Trophoblast cell (in vitro differentiated cells and primary cell): ENCODE results near the gene GIT1.

Source experiments
- DNase-seq, 2 donors: peaks; one replicate each; pipeline ENCODE4 v3.0.0-alpha.2; 2016
- H2AFZ ChIP-seq: 2 replicates; pipeline ENCODE4 v1.6.1; 2013; ENCODE audit warnings: low read length, moderate library complexity, mild to moderate bottlenecking; ENCODE audit not compliant: insufficient read depth, poor library complexity
- H2AK5ac ChIP-seq: 2 replicates; pipeline ENCODE4 v1.6.1; 2013; ENCODE audit warnings: mild to moderate bottlenecking, low read length
- H2BK120ac ChIP-seq: 2 replicates; pipeline ENCODE4 v1.6.1; 2013; ENCODE audit warnings: low read length, mild to moderate bottlenecking, moderate library complexity; ENCODE audit not compliant: insufficient read depth, poor library complexity
- H2BK12ac ChIP-seq: 2 replicates; pipeline ENCODE4 v1.6.1; 2013; ENCODE audit warnings: mild to moderate bottlenecking, low read length, moderate library complexity
- H2BK5ac ChIP-seq: 2 replicates; pipeline ENCODE4 v1.6.1; 2013; ENCODE audit warnings: low read length, low read depth, moderate library complexity, mild to moderate bottlenecking; ENCODE audit not compliant: poor library complexity
- H3K14ac ChIP-seq: 2 replicates; pipeline ENCODE4 v1.6.1; 2013; ENCODE audit warnings: mild to moderate bottlenecking, low read length
- H3K18ac ChIP-seq: 2 replicates; pipeline ENCODE4 v1.6.1; 2013; ENCODE audit warnings: mild to moderate bottlenecking, low read length
- H3K23ac ChIP-seq: 2 replicates; pipeline ENCODE4 v1.6.1; 2013; ENCODE audit warnings: low read length
- H3K27ac ChIP-seq: 2 replicates; pipeline ENCODE4 v1.5.1; 2013; ENCODE audit warnings: low read depth, mild to moderate bottlenecking, inconsistent platforms, low read length, moderate library complexity
- H3K27me3 ChIP-seq: 2 replicates; pipeline ENCODE4 v1.6.1; 2013; ENCODE audit warnings: inconsistent platforms, mild to moderate bottlenecking, low read length, moderate library complexity; ENCODE audit not compliant: insufficient read depth
- H3K36me3 ChIP-seq, 2 experiments: 1 replicate in 1 of 2; 2 replicates in 1 of 2; pipeline ENCODE4 v1.6.1; 2013; ENCODE audit warnings: low read length in 2 of 2, mild to moderate bottlenecking in 2 of 2, moderate library complexity in 1 of 2; ENCODE audit not compliant: insufficient read depth in 2 of 2, control insufficient read depth in 1 of 2
- H3K4ac ChIP-seq: 2 replicates; pipeline ENCODE4 v1.6.1; 2013; ENCODE audit warnings: low read depth, mild to moderate bottlenecking, low read length, moderate library complexity
- H3K4me1 ChIP-seq, 2 experiments: 1 replicate in 1 of 2; 2 replicates in 1 of 2; pipeline ENCODE4 v1.6.1; 2013; ENCODE audit warnings: low read length in 2 of 2, mild to moderate bottlenecking in 2 of 2, moderate library complexity in 1 of 2; ENCODE audit not compliant: insufficient read depth in 2 of 2, control insufficient read depth in 1 of 2
- H3K4me2 ChIP-seq: 2 replicates; pipeline ENCODE4 v1.6.1; 2013; ENCODE audit warnings: inconsistent platforms, mild to moderate bottlenecking, low read length, moderate library complexity
- H3K4me3 ChIP-seq: 2 replicates; pipeline ENCODE4 v1.5.1; 2013; ENCODE audit warnings: mild to moderate bottlenecking, low read depth, low read length, inconsistent platforms
- H3K79me1 ChIP-seq: one replicate; pipeline ENCODE4 v1.6.1; 2013; ENCODE audit warnings: low read length
- H3K79me2 ChIP-seq: 2 replicates; pipeline ENCODE4 v1.6.1; 2013; ENCODE audit warnings: low read length, mild to moderate bottlenecking; ENCODE audit not compliant: control insufficient read depth, insufficient read depth, poor library complexity
- H3K9ac ChIP-seq: 2 replicates; pipeline ENCODE4 v1.6.1; 2013; ENCODE audit warnings: mild to moderate bottlenecking, low read length
- H3K9me3 ChIP-seq: 2 replicates; pipeline ENCODE4 v1.6.1; 2013; ENCODE audit warnings: low read depth, mild to moderate bottlenecking, control low read depth, inconsistent platforms, low read length; ENCODE audit not compliant: insufficient read depth
- H4K12ac ChIP-seq: 2 replicates; pipeline ENCODE4 v1.6.1; 2013; ENCODE audit warnings: low read depth, mild to moderate bottlenecking, low read length, moderate library complexity
- H4K8ac ChIP-seq: 2 replicates; pipeline ENCODE4 v1.6.1; 2013; ENCODE audit warnings: low read depth, mild to moderate bottlenecking, low read length, moderate library complexity
- H4K91ac ChIP-seq: one replicate; pipeline ENCODE4 v1.6.1; 2013; ENCODE audit warnings: low read depth, mild to moderate bottlenecking, low read length, moderate library complexity
- WGBS: extraction: QIAGEN DNeasy Blood & Tissue Kit; methylation state at CpG from one replicate; pipeline ENCODE4 v1.1.7; 2013; ENCODE audit warnings: missing lambda C conversion rate; ENCODE audit not compliant: insufficient read length, insufficient coverage; ENCODE audit errors: extremely low coverage; 5-methylcytosine and 5-hydroxymethylcytosine counted together

Gene GIT1

GRCh38 chr17:29620271-29620670 lies 30.8 kb upstream of the GIT1 start:
- Histone ChIP-seq H3K4me3 (no peak overlapping the region), H3K18ac (no peak overlapping the region), H3K14ac (no peak overlapping the region), H3K9me3 (peaks cover 5% of the 10 kb centered on the region), H3K27ac (no peak overlapping the region), H2BK120ac (no peak overlapping the region), H3K4me1 (peaks cover 47 to 61% of the 10 kb centered on the region in 2 experiments), H2BK12ac (no peak overlapping the region), H3K4ac (no peak overlapping the region), H4K8ac (no peak overlapping the region), H3K9ac (no peak overlapping the region), H3K23ac (no peak overlapping the region), H3K4me2 (no peak overlapping the region), H2BK5ac (no peak overlapping the region), H3K79me1 (peaks cover 16% of the 10 kb centered on the region), H3K27me3 (peaks cover 16% of the 10 kb centered on the region), H3K36me3 (no peaks in the 10 kb centered on the region), H2AFZ (no peak overlapping the region), H2AK5ac (peak overlapping the region; percentile 3), H4K12ac (no peak overlapping the region), H4K91ac (peak overlapping the region; percentile 6), H3K79me2 (peaks cover 3% of the 10 kb centered on the region)
- no CpG with 5 or more reads among the region's 4 CpGs for WGBS
- peak; percentile 70 to 71 for DNase-seq

DNA sequence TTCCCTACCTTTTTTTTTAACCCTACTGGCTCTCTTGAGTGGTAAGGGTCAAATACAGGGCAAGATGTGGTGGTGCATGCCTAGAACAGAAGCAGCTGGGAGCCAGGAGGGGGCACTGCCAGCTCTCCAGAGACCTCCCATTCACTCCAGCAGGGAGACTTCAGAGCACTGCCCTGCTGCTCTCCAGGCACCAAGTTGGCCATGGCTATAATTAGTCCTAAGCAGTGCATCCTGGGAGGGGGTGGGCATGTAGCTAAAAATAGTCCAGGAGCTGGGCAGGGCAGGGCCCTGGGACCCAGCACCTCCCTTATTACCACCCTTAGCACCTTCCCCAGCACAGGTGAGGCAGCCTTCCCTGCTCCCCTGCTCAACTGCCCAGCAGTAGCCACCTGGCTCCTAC lies 29.8 kb upstream of the GIT1 start:
- peaks cover 5% of the 10 kb centered on the region for H3K9me3 ChIP-seq
- H4K12ac ChIP-seq = no peak overlapping the region
- H3K4me3 ChIP-seq = no peak overlapping the region
- no peak overlapping the region for H3K23ac ChIP-seq
- H2BK5ac ChIP-seq = no peak overlapping the region
- peak overlapping the region; percentile 19 for H2BK12ac ChIP-seq
- H2BK120ac ChIP-seq = no peak overlapping the region
- no peak overlapping the region for H3K4me2 ChIP-seq
- H3K9ac ChIP-seq = no peak overlapping the region
- peaks cover 3% of the 10 kb centered on the region for H3K79me2 ChIP-seq
- H4K91ac ChIP-seq = peak overlapping the region; percentile 1
- H3K36me3 ChIP-seq = no peaks in the 10 kb centered on the region
- no peak overlapping the region for H4K8ac ChIP-seq
- no peak overlapping the region for H3K4ac ChIP-seq
- H2AK5ac ChIP-seq = no peak overlapping the region
- H3K79me1 ChIP-seq = peaks cover 16% of the 10 kb centered on the region
- no peak overlapping the region for H3K27ac ChIP-seq
- H2AFZ ChIP-seq = no peak overlapping the region
- no peak overlapping the region for H3K14ac ChIP-seq
- H3K18ac ChIP-seq = no peak overlapping the region
- H3K27me3 ChIP-seq = peaks cover 16% of the 10 kb centered on the region
- DNase-seq = peak in 1 of 2 donors; percentile 51
- H3K4me1 ChIP-seq = peaks cover 47 to 62% of the 10 kb centered on the region in 2 experiments

DNA sequence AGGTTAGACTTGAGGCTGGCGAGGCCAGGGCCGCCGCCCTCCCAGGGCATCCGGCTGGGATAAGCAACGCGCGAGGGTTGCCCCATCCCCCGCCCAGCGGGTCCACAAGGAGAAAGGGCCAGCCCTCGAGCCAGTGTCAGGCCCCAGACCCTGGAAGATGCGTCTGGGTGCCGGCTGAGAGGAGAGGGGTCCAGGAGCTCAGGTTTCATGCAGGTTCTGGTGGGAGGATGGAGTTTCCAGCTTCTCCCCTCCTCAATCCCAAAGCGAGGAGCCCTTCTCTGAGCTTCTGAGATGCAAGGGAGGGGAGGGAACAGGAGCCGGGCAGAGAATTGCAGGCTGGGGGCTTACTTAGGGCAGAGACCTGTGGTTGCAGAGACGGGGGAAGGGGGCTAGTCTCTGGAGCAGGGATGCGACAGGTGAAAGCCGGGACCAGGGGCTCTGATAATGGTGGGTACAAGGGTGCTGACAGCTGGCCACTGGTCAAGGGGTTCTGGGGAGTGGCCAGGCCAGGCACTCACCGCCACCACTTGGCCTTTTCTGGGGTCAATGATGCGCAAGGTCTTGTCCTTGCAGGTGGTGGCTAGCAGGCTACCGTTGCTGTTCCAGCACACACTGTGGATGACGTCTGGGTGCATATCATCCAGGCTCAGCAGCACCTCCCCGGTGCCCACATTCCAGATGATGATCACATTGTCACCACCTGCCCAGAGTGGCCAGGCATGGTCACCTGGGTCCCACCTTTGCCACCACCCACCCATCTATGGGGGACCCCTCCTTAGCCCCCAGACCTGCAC lies 29.0 kb upstream of the GIT1 start:
- Histone ChIP-seq H3K4me2 (peak overlapping the region; percentile 63), H2BK12ac (peak overlapping the region; percentile 38), H2BK120ac (no peak overlapping the region), H4K8ac (no peak overlapping the region), H2BK5ac (no peak overlapping the region), H3K14ac (no peak overlapping the region), H4K12ac (no peak overlapping the region), H3K36me3 (no peaks in the 10 kb centered on the region), H3K79me2 (peaks cover 3% of the 10 kb centered on the region), H3K9me3 (peaks cover 5% of the 10 kb centered on the region), H3K79me1 (peaks cover 17% of the 10 kb centered on the region), H3K4me3 (no peak overlapping the region), H4K91ac (no peak overlapping the region), H3K18ac (no peak overlapping the region), H3K4me1 (peaks cover 45 to 61% of the 10 kb centered on the region in 2 experiments), H3K9ac (no peak overlapping the region), H3K23ac (no peak overlapping the region), H2AK5ac (peak overlapping the region; percentile 7), H3K4ac (no peak overlapping the region), H3K27ac (no peak overlapping the region), H2AFZ (peak overlapping the region; percentile 46), H3K27me3 (peaks cover 16% of the 10 kb centered on the region)
- DNase-seq = no peak
- WGBS = no CpG with 5 or more reads among the region's 22 CpGs

DNA sequence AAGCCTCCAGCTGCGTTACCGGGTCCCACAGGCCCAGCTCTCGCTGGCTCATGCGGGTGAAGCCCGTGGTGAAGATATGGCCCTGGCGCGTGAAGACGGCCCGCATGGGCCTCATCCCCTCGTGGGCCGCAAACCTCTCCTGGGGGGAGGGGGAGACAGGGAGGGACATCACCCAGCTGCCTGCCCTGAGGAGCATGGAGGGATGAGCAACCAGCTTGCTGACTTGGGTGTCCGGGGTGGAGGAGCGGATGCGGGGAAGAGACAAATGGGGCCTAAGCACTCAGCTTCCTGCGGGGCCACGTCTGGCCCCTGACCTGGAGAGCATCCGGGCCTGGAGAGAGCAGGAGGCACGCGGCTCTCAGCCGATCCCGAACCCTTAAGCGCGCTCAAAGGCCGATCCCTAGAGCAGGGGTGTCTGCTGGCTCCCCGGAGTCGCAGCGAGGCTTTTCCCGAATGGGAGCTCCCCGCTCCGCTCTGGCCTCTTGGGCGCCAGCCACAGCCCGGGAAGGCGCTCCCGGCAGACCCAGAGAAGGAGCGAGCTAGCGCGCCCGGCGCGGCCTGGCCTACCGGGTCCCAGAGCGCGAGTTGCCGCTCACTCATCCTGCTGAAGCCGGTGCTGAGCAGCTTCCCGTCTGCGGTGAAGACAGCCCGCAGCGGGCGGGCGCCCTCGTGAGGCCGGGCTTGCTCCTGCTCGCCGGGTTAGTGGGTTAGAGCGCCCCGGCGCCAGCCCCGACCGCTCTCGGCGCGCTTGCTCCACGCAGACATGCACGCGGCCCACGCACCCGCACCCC lies 28.2 kb upstream of the GIT1 start:
- Histone ChIP-seq H3K4me1 (peaks cover 40 to 58% of the 10 kb centered on the region in 2 experiments), H3K9me3 (peaks cover 9% of the 10 kb centered on the region), H3K27me3 (peaks cover 16% of the 10 kb centered on the region), H3K36me3 (no peaks in the 10 kb centered on the region), H3K18ac (no peak overlapping the region), H3K9ac (no peak overlapping the region), H3K79me1 (peaks cover 12% of the 10 kb centered on the region), H4K8ac (peak overlapping the region; percentile 3), H2AFZ (peak overlapping the region; percentile 47), H2BK5ac (no peak overlapping the region), H3K27ac (no peak overlapping the region), H3K14ac (peak overlapping the region; percentile 44), H2AK5ac (no peak overlapping the region), H3K23ac (no peak overlapping the region), H3K4ac (no peak overlapping the region), H3K79me2 (peaks cover 3% of the 10 kb centered on the region), H2BK12ac (peak overlapping the region; percentile 38), H4K12ac (peak overlapping the region; percentile 47), H2BK120ac (peak overlapping the region; percentile 7), H3K4me2 (peak overlapping the region; percentile 63), H4K91ac (peak overlapping the region; percentile 21), H3K4me3 (peak overlapping the region; percentile 20)
- no CpG with 5 or more reads among the region's 68 CpGs for WGBS
- peak; percentile 78 for DNase-seq
